ENCODE results near the gene BEND7. TPM values are rescaled to one million over a fixed set of nuclear protein-coding genes. Genes with fewer than 3 reads are reported as not detected.

The BEND7 gene
- total and polyA plus RNA-seq, 2 donors (not counting 3 experiments of a cell fraction or from before 2014, with no cell fraction given): 7.3 to 31.7 TPM

GRCh38 chr10:13470270-13470669 lies 58.5 kb downstream of the BEND7 start:
- no peaks in the 10 kb centered on the region for H4K20me1 ChIP-seq (replicated peaks; ENCODE audit: control insufficient read depth, extremely low read depth, insufficient read depth, low read length)
- H2AFZ ChIP-seq (ENCODE audit: low read depth, low read length): no peak overlapping the region
- ChIA-PET CTCF (interaction anchor here (0.9 to 1.2 kb wide), 2 partner anchors 26 to 98 kb away, joined by 3 read pairs; no protein-coding TSS in a partner anchor), POLR2A (no interaction called here)
- no peaks in the 10 kb centered on the region for H3K4me1 ChIP-seq (ENCODE audit: control insufficient read depth, extremely low read depth, insufficient read depth, low read length)
- dilution Hi-C loops (cut with MboI; ENCODE audit: extremely low pct_ligation_motif_present, low sequenced_read_pairs) (no loop called here), intact Hi-C loops (cut with micrococcal nuclease) (no loop called here)
- no peaks in the 10 kb centered on the region for H3K79me2 ChIP-seq (ENCODE audit: control insufficient read depth, insufficient read depth, low read length)
- peaks cover 0 to 8% of the 10 kb centered on the region in 2 experiments for H3K36me3 ChIP-seq (ENCODE audit: control insufficient read depth in 2 of 2, extremely low read depth in 1 of 2, insufficient read depth in 2 of 2, low read length in 2 of 2)
- no peak overlapping the region for H3K9ac ChIP-seq (replicated peaks; ENCODE audit: extremely low read depth, insufficient read depth, low read length)
- no peaks in the 10 kb centered on the region for H3K9me3 ChIP-seq (replicated peaks; ENCODE audit: control insufficient read depth, insufficient read depth, low read length)
- no peak overlapping the region for H3K4me2 ChIP-seq (ENCODE audit: insufficient read depth, low read length)
- BruUV-seq (replicated peaks): no TSS peak
- DNase-seq (ENCODE audit: low read depth, low spot score) (no peak), FAIRE-seq (no peak)
- H3K9me1 ChIP-seq (replicated peaks; ENCODE audit: control insufficient read depth, extremely low read depth, insufficient read depth, low read length): no peaks in the 10 kb centered on the region
- H3K27ac ChIP-seq (ENCODE audit: insufficient read depth, low read depth, low read length): no peak overlapping the region
- no peak for TF ChIP-seq FOS (IDR thresholded peaks at IDR 0.05; ENCODE audit: borderline replicate concordance, insufficient read depth, low read length)
- TF ChIP-seq GATA2 (IDR thresholded peaks at IDR 0.05; ENCODE audit: insufficient read depth, insufficient read length, low read depth, low read length): no peak
- TF ChIP-seq, protein P1, sequence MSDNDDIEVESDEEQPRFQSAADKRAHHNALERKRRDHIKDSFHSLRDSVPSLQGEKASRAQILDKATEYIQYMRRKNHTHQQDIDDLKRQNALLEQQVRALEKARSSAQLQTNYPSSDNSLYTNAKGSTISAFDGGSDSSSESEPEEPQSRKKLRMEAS (IDR thresholded peaks at IDR 0.05; ENCODE audit: insufficient read depth, insufficient read length): no peak
- TF ChIP-seq EZH2 (IDR thresholded peaks at IDR 0.05; ENCODE audit: borderline replicate concordance, low read depth, low read length, severe bottlenecking): no peak
- no peak for TF ChIP-seq MYC (IDR thresholded peaks at IDR 0.05; ENCODE audit: low read depth, low read length)
- TF ChIP-seq POLR2AphosphoS5 (IDR thresholded peaks at IDR 0.05; ENCODE audit: insufficient read depth, low read depth, low read length): no peak
- no peak for TF ChIP-seq JUN (IDR thresholded peaks at IDR 0.05; ENCODE audit: borderline replicate concordance, insufficient read depth, insufficient read length, low read depth)
- TF ChIP-seq CTCF (IDR thresholded peaks at IDR 0.05; ENCODE audit: extremely low read depth in 1 of 2, insufficient read depth in 1 of 2, low read depth in 1 of 2, low read length in 2 of 2): no peak
- TF ChIP-seq POLR2A (IDR thresholded peaks at IDR 0.05; ENCODE audit: low read depth, low read length): no peak
- H3K27me3 ChIP-seq (ENCODE audit: control insufficient read depth in 2 of 2, insufficient read depth in 2 of 2, low read length in 2 of 2): no peaks in the 10 kb centered on the region
- H3K4me3 ChIP-seq (replicated peaks in 1 of 3; ENCODE audit: insufficient read depth in 1 of 3, low read depth in 1 of 3, low read length in 3 of 3): no peak overlapping the region
